ENCODE measurements around the gene ZFP82.

ZFP82 gene

DNA sequence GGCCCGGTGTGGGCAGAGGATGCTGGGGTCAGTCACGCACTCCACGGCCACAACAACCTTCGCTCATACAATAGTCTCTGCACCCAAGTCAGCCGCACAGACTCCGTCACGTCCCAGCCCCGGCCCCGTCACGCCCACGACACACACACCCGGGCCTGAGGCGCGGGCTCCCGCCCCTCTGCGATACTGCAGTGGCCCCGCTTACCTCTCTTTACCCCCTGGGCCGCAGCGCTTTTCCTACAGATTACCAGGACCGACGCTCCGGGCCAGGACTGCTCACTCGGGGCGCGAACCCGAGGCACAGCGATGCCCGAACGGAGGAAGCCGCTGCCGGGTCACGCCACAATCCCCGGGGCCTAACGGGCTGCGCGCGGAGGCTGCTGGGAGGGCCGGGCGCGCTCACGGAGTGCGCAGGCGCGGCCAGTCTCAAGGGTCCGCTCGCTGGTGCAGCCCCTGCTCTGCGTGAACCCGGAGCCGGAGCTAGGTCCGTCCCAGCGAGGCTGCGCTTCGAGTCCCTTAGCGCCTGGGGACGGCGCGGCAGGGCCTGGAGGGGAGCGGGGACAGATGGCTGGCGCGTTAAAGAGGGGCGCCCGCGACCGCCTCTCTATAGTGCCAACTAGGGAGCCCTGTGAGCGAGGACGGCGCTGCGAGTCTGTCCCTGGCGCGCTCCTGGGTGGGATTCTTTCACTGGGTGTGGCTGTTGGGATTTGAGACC, at the start of gene ZFP82:
ZFP82 (minus strand) TSS at position 358 of the 715 bp plus-strand sequence. CDS start 8,855 bp downstream, outside the sequence.
- Mint-ChIP-seq H3K27me3 (peaks cover 16% of the 10 kb centered on the region), H3K36me3 (peaks cover 24% of the 10 kb centered on the region), H3K9me3 (ENCODE audit: low read depth) (peaks cover 7% of the 10 kb centered on the region)

DNA sequence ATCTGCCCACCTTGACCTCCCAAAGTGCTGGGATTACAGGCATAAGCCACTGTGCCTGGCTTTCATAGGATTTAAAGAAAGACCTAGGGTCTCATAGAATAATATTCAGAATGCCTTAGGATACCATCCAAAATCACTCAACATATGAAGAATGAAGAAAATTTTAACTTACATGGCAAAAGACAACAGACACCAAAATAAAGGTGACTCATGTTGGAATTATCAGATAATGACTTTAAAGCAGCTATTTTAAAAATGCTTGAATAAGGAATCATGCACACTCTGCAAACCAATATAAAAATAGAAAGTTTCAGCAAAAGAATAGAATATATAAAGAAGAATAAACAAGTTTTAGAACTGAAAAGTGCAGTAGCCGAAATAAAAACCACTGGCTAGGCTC, 41.6 kb upstream of the ZFP82 start:
- Mint-ChIP-seq H3K4me3 (no peak overlapping the region), H3K9me3 (ENCODE audit: low read depth) (peaks cover 33% of the 10 kb centered on the region), H3K36me3 (peaks cover 48% of the 10 kb centered on the region)

More for the DNA sequence above, at the start of gene ZFP82:
- Mint-ChIP-seq H3K4me3 (peak within 1 kb of the TSS; percentile 92), H3K27ac (peak within 1 kb of the TSS; percentile 92), H3K4me1 (ENCODE audit: low read depth) (peaks cover 22% of the 10 kb centered on the region)

DNA sequence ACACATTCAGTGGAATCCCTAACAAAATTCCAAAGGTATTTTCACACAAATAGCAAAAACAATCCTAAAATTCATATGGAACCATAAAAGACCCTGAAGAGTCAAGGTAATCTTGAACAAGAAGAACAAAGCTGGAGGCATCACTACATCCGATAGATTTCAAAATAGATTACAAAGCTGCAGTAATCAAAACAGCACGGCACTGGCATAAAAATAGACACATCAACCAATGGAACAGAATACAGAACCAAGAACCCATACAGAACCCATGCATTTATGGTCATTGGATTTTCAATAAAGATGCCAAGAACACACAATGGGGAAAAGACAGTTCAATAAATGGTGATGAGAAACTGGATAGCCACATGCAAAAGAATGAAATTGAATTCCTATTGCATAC, 38.4 kb upstream of the ZFP82 start:
- H3K4me3 Mint-ChIP-seq, result no peak overlapping the region
- no peak overlapping the region for H3K27ac Mint-ChIP-seq
- no peaks in the 10 kb centered on the region for H3K4me1 Mint-ChIP-seq (ENCODE audit: low read depth)
- H3K36me3 Mint-ChIP-seq, result peaks cover 52% of the 10 kb centered on the region
- no peaks in the 10 kb centered on the region for H3K27me3 Mint-ChIP-seq
- peaks cover 34% of the 10 kb centered on the region for H3K9me3 Mint-ChIP-seq (ENCODE audit: low read depth)

More for the DNA sequence above, 41.6 kb upstream of the ZFP82 start:
- Mint-ChIP-seq H3K4me1 (ENCODE audit: low read depth) (no peaks in the 10 kb centered on the region), H3K27ac (no peak overlapping the region), H3K27me3 (no peaks in the 10 kb centered on the region)

DNA sequence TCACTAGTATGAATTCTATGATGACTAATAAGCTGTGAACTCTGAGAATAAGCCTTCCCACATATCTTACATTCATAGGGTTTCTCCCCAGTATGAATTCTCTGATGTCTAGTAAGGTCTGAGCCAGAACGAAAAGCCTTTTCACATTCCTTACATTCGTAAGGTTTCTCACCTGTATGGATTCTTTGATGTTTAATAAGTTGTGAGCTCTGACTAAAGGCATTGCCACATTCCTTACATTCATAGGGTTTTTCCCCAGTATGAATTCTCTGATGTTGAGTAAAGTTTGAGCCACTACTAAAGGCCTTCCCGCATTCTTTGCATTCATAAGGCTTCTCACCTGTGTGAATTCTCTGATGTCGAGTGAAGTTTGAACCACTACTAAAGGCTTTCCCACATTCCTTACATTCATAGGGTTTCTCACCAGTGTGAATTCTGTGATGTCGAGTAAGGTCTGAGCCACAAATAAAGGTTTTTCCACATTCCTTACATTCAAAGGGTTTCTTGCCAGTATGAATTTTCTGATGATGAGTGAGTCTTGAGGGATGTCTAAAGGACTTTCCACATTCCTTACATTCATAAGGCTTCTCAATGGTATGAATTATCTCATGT, 30.7 kb upstream of the ZFP82 start:
- Mint-ChIP-seq H3K27ac (no peak overlapping the region), H3K4me1 (ENCODE audit: low read depth) (no peaks in the 10 kb centered on the region), H3K27me3 (no peaks in the 10 kb centered on the region), H3K9me3 (ENCODE audit: low read depth) (peaks cover 24% of the 10 kb centered on the region), H3K36me3 (peaks cover 51% of the 10 kb centered on the region), H3K4me3 (no peak overlapping the region)

DNA sequence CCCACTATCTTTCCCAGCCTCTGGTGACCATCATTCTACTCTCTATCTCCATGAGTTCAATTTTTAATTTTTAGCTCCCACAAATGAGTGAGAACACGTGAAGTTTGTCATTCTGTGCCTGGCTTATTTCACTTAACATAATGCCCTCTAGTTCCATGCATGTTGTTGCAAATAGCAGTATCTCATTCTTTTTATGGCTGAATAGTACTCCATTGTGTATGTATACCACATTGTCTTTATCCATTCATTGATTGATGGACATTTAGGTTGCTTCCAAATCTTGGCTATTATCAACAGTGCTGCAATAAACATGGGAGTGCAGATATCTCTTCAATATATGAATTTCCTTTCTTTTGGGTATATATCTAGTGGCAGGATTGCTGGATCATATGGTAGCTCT, 22.9 kb upstream of the ZFP82 start:
- Mint-ChIP-seq H3K4me3 (no peak overlapping the region), H3K4me1 (ENCODE audit: low read depth) (no peaks in the 10 kb centered on the region), H3K27me3 (no peaks in the 10 kb centered on the region), H3K27ac (no peak overlapping the region), H3K9me3 (ENCODE audit: low read depth) (peaks cover 21% of the 10 kb centered on the region), H3K36me3 (peaks cover 22% of the 10 kb centered on the region)

DNA sequence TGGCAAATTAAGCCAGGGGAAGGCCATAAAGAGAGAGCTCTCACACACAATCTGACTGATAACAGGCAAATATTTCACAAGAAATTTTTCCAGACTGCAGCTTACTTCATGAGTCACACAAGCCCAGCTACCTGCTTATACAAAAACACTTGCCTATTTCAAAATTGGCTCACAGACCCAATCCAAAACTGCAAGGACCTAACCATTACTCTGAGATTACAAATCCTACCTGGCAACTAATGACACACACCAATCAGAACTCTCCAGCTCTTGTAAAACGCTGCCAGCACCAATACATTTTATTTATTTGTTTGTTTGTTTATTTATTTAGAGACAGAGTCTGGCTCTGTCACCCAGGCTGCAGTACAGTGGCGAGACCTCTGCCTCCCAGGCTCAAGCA, 18.1 kb upstream of the ZFP82 start:
- no peak overlapping the region for H3K4me3 Mint-ChIP-seq
- H3K27ac Mint-ChIP-seq, result no peak overlapping the region
- H3K9me3 Mint-ChIP-seq (ENCODE audit: low read depth), result peaks cover 24% of the 10 kb centered on the region
- H3K27me3 Mint-ChIP-seq, result no peaks in the 10 kb centered on the region
- H3K4me1 Mint-ChIP-seq (ENCODE audit: low read depth), result no peaks in the 10 kb centered on the region
- H3K36me3 Mint-ChIP-seq, result peaks cover 21% of the 10 kb centered on the region

DNA sequence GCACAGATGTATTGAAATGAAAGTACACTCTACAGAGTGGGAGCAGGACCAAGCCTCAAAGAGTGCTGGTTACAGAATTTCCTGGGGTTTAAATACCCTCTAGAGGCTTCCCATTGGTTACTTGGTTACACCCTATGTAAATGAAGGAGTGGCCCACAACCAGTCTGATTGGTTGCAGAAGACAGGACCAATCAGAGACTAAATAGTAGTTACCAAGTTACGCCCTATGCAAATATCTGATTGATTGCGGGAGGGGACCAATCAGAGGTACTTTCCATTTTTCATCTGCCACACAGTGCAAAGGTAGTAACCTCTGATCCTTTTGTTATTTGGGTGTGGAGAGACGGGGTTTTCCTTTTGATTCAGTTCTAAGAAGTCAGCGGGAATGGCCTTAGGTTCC, 5.5 kb upstream of the ZFP82 start:
- Mint-ChIP-seq H3K27me3 (peaks cover 23% of the 10 kb centered on the region), H3K27ac (no peak overlapping the region), H3K36me3 (peaks cover 25% of the 10 kb centered on the region), H3K4me3 (no peak overlapping the region), H3K4me1 (ENCODE audit: low read depth) (peaks cover 5% of the 10 kb centered on the region), H3K9me3 (ENCODE audit: low read depth) (peaks cover 23% of the 10 kb centered on the region)

DNA sequence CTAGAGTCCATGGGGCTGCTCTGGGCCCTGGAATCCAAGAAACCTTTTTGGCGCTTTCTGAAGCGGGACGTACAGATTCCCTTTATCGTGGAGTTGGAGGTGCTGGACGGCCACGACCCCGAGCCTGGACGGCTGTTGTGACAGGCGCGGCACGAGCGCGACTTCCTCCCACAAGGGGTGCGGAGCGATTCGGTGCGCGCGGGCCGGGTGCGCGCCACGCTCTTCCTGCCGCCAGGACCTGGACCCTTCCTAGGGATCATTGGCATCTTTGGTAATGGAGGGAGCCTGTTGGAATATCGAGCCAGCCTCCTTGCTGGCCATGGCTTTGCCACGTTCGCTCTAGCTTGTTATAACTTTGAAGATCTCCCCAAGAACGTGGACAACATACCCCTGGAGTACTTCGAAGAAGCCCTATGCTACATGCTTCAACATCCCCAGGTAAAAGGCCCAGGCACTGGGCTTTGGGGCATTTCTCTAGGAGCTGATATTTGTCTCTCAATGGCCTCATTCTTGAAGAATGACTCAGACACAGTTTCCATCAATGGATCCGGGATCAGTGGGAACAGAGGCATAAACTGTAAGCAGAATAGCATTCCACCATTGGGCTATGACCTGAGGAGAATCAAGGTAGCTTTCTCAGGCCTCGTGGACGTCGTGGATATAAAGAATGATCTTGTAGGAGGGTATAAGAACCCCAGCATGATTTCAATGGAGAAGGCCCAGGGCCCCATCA, 3.5 kb upstream of the ZFP82 start:
- peaks cover 22% of the 10 kb centered on the region for H3K9me3 Mint-ChIP-seq (ENCODE audit: low read depth)
- H3K27me3 Mint-ChIP-seq, result peaks cover 23% of the 10 kb centered on the region
- H3K4me3 Mint-ChIP-seq, result peak overlapping the region; percentile 64
- peaks cover 20% of the 10 kb centered on the region for H3K4me1 Mint-ChIP-seq (ENCODE audit: low read depth)
- peaks cover 30% of the 10 kb centered on the region for H3K36me3 Mint-ChIP-seq
- no peak overlapping the region for H3K27ac Mint-ChIP-seq

DNA sequence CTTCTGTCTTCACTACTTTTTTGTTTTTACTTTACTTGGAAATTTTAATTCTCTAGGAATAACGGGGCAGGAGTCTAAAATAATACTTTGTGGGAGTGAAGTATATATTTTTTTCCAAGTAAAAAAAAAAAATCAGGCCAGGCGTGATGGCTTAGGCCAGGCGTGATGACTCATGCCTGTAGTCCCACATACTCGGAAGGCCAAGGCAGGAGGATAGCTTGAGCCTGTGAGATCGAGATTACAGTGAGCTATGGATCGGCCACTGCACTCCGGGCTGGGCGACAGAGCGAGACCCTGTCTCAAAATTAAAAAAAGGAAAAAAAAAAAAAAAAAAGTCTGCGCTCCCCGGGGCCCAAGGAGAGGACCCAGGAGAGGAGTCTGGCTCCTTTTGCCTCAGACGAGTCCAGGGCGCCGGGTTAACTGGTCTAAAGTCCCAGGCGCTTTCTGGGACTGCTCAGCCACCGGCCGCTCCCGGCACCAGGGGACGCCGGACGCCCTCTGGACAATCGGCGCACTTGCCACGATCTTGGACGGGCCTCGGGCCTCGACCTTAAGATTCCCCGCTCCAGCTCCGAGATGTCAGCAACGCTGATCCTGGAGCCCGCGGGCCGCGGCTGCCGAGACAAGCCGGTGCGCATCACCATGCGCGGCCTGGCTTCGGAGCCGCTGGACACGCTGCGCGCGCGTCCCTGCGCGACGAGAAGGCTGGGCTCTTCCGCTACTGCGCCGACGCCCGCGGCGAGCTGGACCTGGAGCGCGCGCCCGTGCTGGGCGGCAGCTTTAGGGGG, 2.7 kb upstream of the ZFP82 start:
- H3K36me3 Mint-ChIP-seq, result peaks cover 28% of the 10 kb centered on the region
- H3K27me3 Mint-ChIP-seq, result peaks cover 23% of the 10 kb centered on the region
- H3K27ac Mint-ChIP-seq, result no peak overlapping the region
- peak overlapping the region; percentile 74 for H3K4me3 Mint-ChIP-seq
- peaks cover 20% of the 10 kb centered on the region for H3K4me1 Mint-ChIP-seq (ENCODE audit: low read depth)
- H3K9me3 Mint-ChIP-seq (ENCODE audit: low read depth), result peaks cover 20% of the 10 kb centered on the region

DNA sequence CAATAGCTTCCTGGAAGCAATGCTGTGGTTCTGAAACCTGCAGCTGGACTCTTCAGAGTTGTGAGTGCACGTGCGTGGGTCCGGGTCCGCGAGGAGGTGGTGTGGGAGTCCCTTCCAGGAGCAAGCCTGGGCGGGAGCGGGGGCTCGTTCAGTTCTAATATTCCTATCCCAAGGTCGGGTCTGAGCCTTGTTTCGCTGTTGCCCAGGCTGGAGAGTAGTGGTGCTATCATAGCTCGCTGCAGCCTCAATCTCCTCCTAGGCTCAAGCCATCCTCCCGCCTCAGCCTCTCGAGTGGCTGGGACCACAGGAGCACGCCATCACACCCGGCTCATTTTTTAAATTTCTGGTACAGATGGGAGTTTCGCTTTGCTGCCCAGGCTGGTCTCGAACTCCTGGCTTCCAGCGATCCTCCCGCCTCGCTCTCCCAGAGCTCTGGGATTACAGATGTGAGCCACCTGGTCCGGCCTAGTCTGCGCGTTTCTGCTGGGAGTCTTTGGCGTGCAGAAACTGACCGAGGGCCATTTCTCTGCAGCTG, 625 bp downstream of the ZFP82 start:
- peaks cover 30% of the 10 kb centered on the region for H3K36me3 Mint-ChIP-seq
- H3K4me1 Mint-ChIP-seq (ENCODE audit: low read depth), result peaks cover 22% of the 10 kb centered on the region
- peaks cover 7% of the 10 kb centered on the region for H3K9me3 Mint-ChIP-seq (ENCODE audit: low read depth)
- H3K27me3 Mint-ChIP-seq, result peaks cover 14% of the 10 kb centered on the region
- H3K27ac Mint-ChIP-seq, result peak overlapping the region; percentile 92
- H3K4me3 Mint-ChIP-seq, result peak overlapping the region; percentile 92

DNA sequence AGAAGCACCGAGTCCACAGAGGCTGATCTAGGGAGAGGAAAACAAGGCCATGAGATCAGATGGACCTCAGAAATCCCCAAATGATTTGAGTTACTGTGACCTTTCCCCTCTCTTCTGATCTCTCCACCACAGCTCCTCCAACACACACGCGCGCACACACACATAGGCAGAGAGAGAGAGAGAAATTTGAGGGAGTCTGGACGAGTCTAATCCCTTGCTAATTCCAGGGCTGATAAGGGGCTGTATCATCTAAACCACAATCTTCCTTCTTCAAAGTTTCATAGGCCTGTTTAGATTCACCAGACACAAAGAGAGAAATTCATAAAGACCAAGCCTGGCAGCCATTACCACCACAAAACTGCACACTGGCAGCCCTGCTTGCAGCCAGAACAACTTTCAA, 8.6 kb downstream of the ZFP82 start:
- Mint-ChIP-seq H3K27me3 (no peaks in the 10 kb centered on the region), H3K4me1 (ENCODE audit: low read depth) (no peaks in the 10 kb centered on the region), H3K4me3 (no peak overlapping the region), H3K9me3 (ENCODE audit: low read depth) (peaks cover 25% of the 10 kb centered on the region), H3K36me3 (peaks cover 58% of the 10 kb centered on the region), H3K27ac (no peak overlapping the region)

DNA sequence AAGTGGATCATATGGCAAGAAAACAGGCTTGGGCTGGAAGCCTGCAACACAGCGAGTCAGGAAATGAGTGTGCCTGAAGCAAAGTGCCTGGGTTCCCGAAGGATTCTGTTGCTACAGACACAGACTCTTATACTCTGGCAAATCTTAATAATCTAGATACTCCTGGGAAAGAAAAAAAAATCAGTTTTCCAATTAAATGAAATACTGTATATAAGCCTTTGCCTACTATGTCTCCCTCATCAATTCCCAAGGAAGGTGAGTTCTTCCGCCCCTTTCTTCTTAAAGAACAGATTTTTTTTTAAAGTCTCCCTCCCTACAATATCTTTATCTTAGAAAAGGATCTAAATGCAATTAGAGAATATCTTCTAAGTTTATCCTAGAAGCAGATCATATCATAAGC, 10.3 kb downstream of the ZFP82 start:
- Mint-ChIP-seq H3K4me3 (no peak overlapping the region), H3K27ac (no peak overlapping the region), H3K4me1 (ENCODE audit: low read depth) (no peaks in the 10 kb centered on the region), H3K36me3 (peaks cover 65% of the 10 kb centered on the region), H3K9me3 (ENCODE audit: low read depth) (peaks cover 31% of the 10 kb centered on the region), H3K27me3 (no peaks in the 10 kb centered on the region)

DNA sequence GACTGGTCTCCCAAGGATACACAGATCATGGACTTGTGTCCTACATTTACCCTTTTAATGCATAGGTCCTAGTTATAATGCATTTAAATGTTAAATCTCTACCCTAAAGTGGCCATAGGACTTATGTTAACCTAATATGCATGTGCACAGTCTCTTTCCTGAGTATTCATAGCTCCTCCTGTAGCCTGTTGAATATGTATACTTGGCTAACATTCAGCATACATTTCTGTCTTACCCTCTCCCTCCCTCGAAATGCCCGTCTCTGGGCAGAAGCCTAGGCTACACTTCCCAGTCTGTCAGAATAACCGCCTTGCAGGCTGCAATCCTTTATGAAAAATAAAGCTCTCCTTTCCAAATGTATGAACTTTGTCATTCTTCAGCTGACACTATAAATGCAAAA, 13.9 kb downstream of the ZFP82 start:
- Mint-ChIP-seq H3K36me3 (peaks cover 66% of the 10 kb centered on the region), H3K27me3 (no peaks in the 10 kb centered on the region), H3K27ac (no peak overlapping the region), H3K9me3 (ENCODE audit: low read depth) (peaks cover 38% of the 10 kb centered on the region), H3K4me1 (ENCODE audit: low read depth) (no peaks in the 10 kb centered on the region), H3K4me3 (no peak overlapping the region)

DNA sequence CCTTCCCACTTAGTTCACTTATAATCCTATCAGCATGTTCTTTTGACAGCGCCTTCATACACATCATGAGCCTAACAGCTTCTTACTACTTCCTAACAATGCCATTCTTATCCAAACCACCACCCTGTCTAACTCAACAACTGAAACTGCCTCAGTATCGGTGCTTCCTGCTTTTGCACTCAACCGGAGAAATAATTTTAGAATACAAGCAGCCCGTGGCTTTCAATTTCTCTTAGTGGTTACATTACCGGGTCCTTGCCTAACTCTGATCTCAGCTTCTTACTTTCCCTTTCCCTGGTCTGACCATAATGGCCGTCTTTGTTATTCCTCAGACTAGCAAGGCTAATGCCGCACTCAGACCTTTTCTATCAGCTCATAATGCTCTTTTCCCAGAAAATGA, 17.0 kb downstream of the ZFP82 start:
- H3K4me3 Mint-ChIP-seq, result no peak overlapping the region
- no peak overlapping the region for H3K27ac Mint-ChIP-seq
- H3K27me3 Mint-ChIP-seq, result no peaks in the 10 kb centered on the region
- peaks cover 31% of the 10 kb centered on the region for H3K9me3 Mint-ChIP-seq (ENCODE audit: low read depth)
- no peaks in the 10 kb centered on the region for H3K4me1 Mint-ChIP-seq (ENCODE audit: low read depth)
- H3K36me3 Mint-ChIP-seq, result peaks cover 56% of the 10 kb centered on the region
